CD4-positive, alpha-beta T cell treated with Interleukin-10 for 1 hour (primary cell): ENCODE results near the gene MINAR2.

Experiments used
- DNase-seq: peaks from one replicate; pipeline ENCODE4 v3.0.0-alpha.2; 2020

Gene MINAR2

GRCh38 chr5:129747572-129748407, at the start of gene MINAR2:
Gene MINAR2 (plus strand): TSS chr5:129748094. CDS start chr5:129748191, 97 bp downstream.
- no peak for DNase-seq

GRCh38 chr5:129698661-129699060, 49.2 kb upstream of the MINAR2 start:
- DNase-seq: no peak

- DNase-seq: no peak
Observed at GRCh38 chr5:129716235-129716634, 31.7 kb upstream of the MINAR2 start.

GRCh38 chr5:129716651-129717050, 31.2 kb upstream of the MINAR2 start:
- no peak for DNase-seq

- no peak for DNase-seq
Observed at GRCh38 chr5:129717751-129718310, 30.1 kb upstream of the MINAR2 start.

- no peak for DNase-seq
Observed at GRCh38 chr5:129718471-129719090, 29.3 kb upstream of the MINAR2 start.

GRCh38 chr5:129724222-129724621, 23.7 kb upstream of the MINAR2 start:
- DNase-seq: no peak

- DNase-seq: no peak
Observed at GRCh38 chr5:129724647-129725046, 23.2 kb upstream of the MINAR2 start.

GRCh38 chr5:129739773-129740172, 8.1 kb upstream of the MINAR2 start:
- DNase-seq: no peak

- DNase-seq: no peak
Observed at GRCh38 chr5:129743541-129744187, 4.2 kb upstream of the MINAR2 start.

GRCh38 chr5:129745997-129746396, 1.9 kb upstream of the MINAR2 start:
- DNase-seq: no peak

- DNase-seq: no peak
Observed at GRCh38 chr5:129746876-129747275, 1.0 kb upstream of the MINAR2 start.

- DNase-seq: no peak
Observed at GRCh38 chr5:129748913-129749880, 1.3 kb downstream of the MINAR2 start.

GRCh38 chr5:129760636-129761325, 12.9 kb downstream of the MINAR2 start:
- DNase-seq: no peak

GRCh38 chr5:129763651-129764050, 15.8 kb downstream of the MINAR2 start:
- DNase-seq: no peak

GRCh38 chr5:129766798-129767197, 18.9 kb downstream of the MINAR2 start:
- no peak for DNase-seq

- DNase-seq: peak; percentile 69
Observed at GRCh38 chr5:129767927-129768380, 20.1 kb downstream of the MINAR2 start.

GRCh38 chr5:129768735-129769134, 20.8 kb downstream of the MINAR2 start:
- no peak for DNase-seq

GRCh38 chr5:129770024-129770820, 22.3 kb downstream of the MINAR2 start:
- DNase-seq: no peak

- DNase-seq: peak; percentile 53
Observed at GRCh38 chr5:129771058-129771838, 23.4 kb downstream of the MINAR2 start.
